Fibroblast of skin of abdomen (primary cell): ENCODE measurements around the gene DENND1A.
A peak's percentile ranks its signal among the peaks of the same experiment; 100 is the strongest.

Experiments
- DNase-seq: peaks from one replicate; pipeline ENCODE4 v3.0.0-alpha.2; 2013

Gene DENND1A

GRCh38 chr9:123361731-123362510 lies 568.0 kb downstream of the DENND1A start:
- DNase-seq = no peak

GRCh38 chr9:123361086-123361730 lies 568.7 kb downstream of the DENND1A start:
- no peak for DNase-seq

- no peak for DNase-seq
Observed at GRCh38 chr9:123360161-123361085, 569.5 kb downstream of the DENND1A start.

- no peak for DNase-seq
Observed at GRCh38 chr9:123359546-123359945, 570.4 kb downstream of the DENND1A start.

- DNase-seq = no peak
Observed at GRCh38 chr9:123359106-123359505, 570.8 kb downstream of the DENND1A start.

GRCh38 chr9:123358181-123358905 lies 571.6 kb downstream of the DENND1A start:
- no peak for DNase-seq

- DNase-seq = no peak
Observed at GRCh38 chr9:123357743-123358059, 572.2 kb downstream of the DENND1A start.

- DNase-seq = no peak
Observed at GRCh38 chr9:123356851-123357742, 572.8 kb downstream of the DENND1A start.

- DNase-seq = no peak
Observed at GRCh38 chr9:123355761-123356431, 574.0 kb downstream of the DENND1A start, which contains the start of gene CRB2. CRB2 (plus strand) TSS chr9:123356197; CDS start chr9:123356261, 64 bp downstream.

- DNase-seq = no peak
Observed at GRCh38 chr9:123354806-123355508, 575.0 kb downstream of the DENND1A start.

- DNase-seq = peak; percentile 46
Observed at GRCh38 chr9:123353984-123354591, 575.8 kb downstream of the DENND1A start.

GRCh38 chr9:123353041-123353440 lies 576.9 kb downstream of the DENND1A start:
- no peak for DNase-seq

- DNase-seq = no peak
Observed at GRCh38 chr9:123350590-123351310, 579.2 kb downstream of the DENND1A start.

- DNase-seq = peak; percentile 55
Observed at GRCh38 chr9:123349691-123350480, 580.0 kb downstream of the DENND1A start.

GRCh38 chr9:123349033-123349432 lies 580.9 kb downstream of the DENND1A start:
- DNase-seq = no peak

GRCh38 chr9:123348317-123348992 lies 581.5 kb downstream of the DENND1A start:
- DNase-seq = no peak

GRCh38 chr9:123347289-123348060 lies 582.5 kb downstream of the DENND1A start:
- no peak for DNase-seq
